ENCODE data around the gene KDM4C.

KDM4C gene

DNA sequence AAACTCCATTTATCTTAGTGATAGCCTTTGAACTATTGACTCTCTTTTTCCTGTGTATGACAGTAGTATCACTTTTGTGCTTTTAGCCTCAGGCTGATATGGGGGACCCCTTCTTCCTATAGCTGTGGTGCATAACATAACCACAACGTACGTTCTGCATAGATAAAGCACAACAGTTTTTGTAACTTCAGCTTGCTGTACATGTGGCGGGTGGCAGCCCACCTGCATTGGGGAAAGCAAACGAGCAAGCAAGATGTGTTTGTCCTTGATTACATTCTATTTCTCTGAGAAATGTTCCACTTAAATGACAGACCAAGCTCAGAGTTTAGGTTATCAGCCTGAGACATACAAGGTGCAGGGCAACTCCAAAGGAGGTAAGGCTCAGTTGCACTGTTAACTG is 309.4 kb downstream of the KDM4C start:
- DNase-seq, result no peak

DNA sequence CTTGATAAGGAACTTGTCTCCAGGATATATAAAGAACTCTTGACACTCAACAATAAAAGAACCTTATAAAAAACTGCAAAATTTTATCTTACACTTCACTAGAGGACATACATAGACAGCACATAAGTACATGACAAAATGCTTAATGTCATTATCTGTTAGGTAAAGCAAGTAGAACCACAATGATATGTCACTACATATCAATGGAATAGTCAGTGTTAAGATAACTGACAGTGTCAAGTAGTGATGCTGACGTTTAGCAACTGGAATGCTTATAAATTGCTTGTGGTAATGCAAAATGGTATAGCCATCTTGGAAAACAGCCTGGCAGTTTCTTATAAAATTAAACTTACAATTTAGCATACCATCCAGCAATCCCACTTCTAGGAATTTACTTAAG is 314.1 kb downstream of the KDM4C start:
- DNase-seq, result no peak

DNA sequence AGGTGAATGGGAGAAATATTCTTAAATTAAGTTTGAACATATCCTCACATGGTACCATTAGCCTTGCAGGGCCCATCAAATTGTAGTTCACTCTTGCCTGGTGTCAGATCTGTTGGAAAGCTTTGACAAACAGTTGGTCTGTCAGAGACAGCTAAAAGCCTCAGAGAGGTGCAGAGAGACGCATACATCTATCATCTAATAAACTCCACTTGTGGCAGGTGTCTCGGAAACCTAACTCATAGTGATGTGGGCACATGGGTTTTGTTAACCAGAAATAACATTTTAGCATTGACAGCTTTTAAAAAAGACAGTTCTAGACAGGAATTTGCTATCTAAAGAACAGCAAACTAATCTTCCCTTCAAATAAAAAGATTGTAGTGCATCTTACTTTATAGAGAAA is 315.9 kb downstream of the KDM4C start:
- DNase-seq, result no peak

DNA sequence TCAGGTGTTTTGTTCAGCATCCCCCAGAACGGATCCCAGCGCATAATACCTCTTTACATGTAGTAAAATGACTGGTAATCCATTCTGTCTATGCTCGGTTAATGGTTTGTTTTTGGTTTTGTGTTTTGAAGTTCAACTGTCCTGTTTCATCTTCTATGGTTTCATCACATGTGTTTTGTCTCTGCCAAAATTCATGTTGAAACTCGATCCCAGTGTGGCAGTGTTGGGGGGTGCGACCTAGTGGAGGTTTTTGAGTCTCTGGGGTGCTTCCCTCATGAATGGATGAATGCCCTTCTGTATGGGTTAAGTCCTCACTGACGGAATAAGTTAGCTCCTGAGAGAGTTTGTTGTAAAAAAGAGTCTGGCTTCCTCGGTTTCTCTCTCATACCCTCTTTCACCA is 317.4 kb downstream of the KDM4C start:
- DNase-seq, result no peak

DNA sequence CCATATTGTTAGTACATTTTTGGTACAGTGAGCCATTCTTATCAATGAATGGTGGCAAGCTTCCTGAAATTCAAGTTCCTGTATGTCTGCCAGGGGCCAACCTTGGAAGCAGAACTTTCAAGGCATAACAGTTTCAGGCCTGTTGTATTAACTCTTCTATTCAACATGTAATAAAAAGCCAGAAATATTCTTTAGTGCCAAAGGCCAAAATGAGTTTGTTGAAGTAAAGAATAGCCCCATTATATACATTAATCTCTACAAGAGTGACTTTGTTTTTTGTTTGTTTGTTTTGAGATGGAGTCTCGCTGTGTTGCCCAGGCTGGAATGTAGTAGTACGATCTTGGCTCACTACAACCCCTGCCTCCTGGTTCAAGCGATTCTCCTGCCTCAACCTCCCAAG is 321.3 kb downstream of the KDM4C start:
- no peak for DNase-seq

DNA sequence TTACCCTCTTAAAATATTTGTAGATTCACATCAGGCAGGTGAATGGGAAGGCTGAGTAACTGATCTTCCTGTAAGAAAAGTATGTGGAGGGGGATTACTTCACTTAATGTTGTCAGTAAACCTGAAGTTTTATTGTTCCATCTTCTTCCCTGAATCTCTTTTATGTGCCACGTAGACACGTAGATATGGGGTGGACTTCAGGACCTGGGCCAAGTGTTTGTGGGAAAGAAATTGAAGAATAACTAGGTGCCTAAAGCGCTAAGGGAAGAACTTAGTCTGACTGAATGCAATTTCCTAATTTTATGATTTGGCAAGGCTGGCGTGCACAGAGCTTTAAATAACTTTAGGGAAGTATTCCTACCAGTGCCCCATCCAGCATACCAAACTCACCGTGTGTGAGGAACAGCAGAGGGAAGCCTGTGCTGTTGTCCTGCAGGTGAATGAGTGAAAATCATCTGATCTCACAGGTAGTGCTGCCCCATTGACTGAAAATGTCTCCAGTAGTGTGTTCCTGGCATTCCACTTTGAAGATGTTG is 323.4 kb downstream of the KDM4C start:
- no peak for DNase-seq

DNA sequence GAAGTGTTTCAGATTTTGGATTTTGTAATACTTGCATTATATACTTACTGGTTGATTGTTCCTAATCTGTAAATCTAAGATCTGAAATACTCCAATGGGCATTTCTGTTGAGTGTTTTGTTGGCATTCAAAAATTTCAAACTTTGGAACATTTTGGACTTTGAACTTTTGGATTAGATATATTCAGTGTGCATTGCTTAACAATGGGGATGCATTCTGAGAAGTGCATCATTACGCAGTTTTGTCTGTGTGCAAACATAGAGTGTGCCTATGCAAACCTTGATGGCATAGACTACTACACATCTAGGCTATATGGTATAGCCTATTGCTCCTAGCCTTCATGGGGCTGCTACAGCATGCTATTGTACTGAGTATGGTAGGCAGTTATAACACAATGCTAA is 325.4 kb downstream of the KDM4C start:
- DNase-seq, result no peak

DNA sequence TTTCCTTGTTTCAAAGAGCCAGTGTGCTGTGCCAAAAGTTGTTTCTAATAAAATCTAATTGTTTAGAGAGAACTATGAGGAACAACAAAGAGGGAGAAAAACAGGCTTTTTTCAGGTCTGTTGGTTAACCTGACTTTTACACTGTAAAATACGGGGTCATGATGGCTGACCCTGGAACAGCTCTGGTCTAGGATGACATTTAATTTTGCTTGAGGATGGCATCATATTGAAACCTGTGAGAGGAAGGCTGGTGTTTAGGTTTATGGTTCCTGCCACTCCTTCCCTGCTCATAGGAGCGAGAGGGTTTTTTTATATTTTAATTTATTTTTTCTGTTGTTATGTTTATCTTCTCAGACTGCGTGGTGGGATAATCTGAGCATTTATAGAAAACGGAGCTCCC is 327.6 kb downstream of the KDM4C start:
- DNase-seq, result no peak

DNA sequence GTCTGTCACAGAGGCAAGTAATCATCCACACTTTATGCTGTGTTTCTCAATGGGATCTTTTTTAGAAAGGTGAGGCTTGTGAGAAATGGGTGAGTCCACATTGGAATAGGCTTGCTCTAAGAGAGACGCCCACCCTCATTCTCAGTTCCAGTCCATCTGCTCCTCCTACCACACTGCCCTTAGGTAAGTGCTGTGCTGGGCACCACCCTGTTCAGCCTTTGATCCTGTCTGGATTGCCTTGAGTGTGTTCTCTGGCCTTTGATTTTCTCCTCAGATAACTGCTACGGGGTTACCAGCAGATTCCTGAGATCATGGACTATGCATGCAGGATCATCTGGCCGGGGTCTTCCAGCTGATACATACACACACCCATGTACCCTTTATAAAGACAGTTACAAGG is 328.6 kb downstream of the KDM4C start:
- no peak for DNase-seq

DNA sequence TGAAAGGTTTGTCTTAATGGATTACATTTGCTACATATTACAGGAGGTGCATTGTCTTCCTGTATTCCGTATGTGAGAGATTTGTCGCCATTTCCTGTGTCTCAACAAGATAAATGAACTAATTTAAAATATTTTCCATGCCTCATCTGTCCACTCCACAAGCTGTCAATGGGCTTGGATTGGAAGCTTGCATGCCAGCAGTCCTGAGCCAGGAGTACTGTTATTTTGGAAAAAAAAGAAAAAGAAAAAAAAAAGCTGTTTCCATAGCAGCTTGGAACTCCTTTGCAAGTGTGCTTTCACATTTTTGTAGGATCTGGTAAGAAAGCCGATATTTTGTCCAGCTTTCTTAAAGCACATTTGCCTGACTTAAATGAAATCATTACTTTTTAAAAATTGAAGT is 330.8 kb downstream of the KDM4C start:
- no peak for DNase-seq

DNA sequence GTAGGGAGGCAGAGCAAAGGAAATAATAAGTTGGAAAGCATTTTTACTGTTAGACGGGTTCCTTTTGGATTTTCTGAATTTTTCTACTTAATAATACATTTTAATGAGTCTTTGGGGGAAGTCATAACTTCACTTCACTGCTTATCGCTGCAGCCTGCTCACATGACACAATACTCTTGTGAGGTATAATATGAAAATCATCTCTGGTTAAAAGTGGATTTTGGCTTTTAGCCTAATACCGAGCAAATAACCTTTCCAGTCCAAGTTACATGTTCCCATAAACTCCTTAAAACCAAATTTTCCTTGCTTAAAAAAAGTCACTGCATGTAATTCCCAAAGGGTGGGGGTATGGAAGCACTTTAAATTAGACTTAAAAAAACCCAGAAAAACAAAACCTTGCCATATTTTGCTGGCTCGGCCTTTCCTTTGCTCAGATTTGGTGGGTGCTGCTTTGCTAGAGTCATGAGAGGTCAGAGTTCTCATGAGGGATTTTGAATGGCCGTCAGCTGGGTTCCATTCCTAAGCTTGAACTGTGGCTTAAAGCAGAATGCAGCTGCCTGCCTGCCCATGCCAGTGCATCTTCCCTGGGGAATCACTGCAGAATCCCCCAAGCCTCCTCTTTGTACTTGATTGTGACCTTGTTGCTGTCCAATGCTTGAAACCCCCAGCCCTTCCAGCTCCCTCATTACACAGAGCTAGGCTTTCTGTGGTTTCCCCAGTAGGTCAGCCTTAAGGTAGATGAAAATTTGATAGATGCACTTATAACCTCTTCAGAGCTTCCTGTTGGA is 331.8 kb downstream of the KDM4C start:
- DNase-seq, result no peak

DNA sequence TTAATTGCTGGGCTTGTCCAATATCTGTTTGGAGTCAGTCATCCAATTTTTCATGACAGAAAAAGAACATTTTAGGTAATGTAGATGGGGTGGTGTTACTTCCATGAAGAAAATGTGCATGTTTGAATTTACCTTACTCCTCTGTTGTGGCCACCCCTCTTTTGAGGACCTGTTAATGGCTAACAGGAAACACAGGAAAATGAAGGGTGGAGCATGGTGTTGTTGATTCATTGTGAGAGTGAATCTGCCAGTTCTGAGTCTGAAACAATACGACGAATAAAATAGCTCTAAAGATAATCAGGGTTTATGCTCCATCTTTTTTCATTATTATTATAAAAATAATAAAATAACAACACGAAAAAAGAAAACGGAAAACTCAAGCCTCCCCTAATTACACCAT is 335.3 kb downstream of the KDM4C start:
- DNase-seq, result no peak

DNA sequence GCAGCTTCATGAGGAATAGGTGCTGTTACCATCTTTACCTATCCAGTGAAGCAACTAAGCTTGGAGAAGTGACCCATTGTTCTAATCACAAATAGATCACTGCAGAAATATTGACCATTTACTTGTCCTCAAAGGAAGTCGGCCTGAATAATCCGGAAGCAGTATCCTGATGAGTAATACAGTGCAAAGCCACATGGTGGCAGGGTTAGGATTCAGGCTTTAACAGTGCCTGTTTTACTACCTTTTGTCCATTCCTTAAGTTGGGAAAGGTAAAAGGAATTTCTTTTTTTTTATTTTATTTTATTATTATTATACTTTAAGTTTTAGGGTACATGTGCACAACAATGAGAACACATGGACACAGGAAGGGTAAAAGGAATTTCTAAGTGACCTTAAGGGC is 336.3 kb downstream of the KDM4C start:
- DNase-seq, result no peak

DNA sequence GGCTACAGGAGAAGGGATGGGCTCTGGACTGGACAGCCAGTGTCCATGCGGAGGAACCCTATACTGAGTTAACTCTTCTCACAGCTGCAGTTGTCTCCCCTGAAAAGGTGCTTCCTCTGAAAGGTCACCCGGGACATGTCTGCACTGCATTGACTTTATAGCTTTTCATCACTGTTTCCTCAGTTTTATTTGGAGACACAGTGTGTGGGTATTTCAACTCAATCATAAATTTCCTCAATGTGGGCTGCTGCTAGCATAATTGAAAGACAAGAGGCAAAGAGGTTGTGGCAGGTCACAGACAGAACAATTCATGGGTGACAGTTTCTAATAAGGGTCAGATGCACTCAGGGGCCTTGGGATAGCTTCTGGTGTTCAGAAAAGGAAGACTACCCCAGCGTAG is 336.8 kb downstream of the KDM4C start:
- no peak for DNase-seq

DNA sequence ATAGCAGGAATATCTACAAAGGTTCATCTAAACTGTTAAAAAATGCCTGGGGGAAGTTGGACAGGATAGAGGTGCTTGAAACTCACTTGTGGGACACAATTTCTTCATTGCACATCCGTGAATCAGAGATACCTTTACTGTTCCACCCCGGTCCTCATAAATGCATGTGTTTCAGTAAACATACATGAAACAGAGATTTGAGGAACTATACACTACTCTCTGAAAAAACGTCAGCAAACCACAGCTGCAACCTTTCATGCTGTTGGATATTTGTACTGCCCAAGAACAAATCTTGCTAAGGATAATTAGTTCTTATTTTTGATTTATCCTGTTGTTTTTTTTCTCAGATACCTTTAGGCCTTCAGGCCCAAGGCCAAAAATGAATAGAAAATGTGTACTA is 337.3 kb downstream of the KDM4C start:
- no peak for DNase-seq

DNA sequence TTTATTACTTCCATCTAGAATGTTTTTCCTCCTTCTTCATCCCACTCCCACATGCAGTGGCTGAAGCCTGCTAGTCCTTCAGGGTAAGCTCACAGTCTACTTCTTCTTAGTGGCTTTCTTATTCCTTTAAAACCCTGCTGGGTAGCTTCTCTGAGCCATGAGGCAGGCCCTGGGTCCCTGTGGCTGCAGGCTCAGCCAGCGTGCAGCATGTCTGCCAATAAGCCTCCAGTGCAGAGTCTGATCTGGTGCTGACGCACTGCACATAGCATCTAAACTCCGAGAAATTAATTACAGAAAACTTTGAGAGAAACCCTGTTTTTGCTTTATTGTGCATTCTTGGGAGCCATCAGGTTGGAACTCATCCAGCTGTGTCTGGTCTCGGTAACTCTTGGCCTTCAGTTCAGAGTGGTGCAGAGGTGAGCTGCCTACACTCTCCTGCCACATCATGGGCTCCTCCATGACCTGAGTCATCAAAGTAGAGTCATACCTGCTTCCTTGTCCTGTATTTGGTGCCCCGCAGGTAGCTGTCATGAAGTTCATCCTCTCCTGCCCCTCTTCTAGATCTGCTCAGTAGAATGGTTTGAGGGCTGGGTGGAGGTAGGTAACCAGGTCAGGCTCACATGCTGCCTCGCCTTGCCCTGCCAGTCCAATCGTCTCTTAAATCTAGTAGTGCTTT is 339.4 kb downstream of the KDM4C start:
- no peak for DNase-seq

DNA sequence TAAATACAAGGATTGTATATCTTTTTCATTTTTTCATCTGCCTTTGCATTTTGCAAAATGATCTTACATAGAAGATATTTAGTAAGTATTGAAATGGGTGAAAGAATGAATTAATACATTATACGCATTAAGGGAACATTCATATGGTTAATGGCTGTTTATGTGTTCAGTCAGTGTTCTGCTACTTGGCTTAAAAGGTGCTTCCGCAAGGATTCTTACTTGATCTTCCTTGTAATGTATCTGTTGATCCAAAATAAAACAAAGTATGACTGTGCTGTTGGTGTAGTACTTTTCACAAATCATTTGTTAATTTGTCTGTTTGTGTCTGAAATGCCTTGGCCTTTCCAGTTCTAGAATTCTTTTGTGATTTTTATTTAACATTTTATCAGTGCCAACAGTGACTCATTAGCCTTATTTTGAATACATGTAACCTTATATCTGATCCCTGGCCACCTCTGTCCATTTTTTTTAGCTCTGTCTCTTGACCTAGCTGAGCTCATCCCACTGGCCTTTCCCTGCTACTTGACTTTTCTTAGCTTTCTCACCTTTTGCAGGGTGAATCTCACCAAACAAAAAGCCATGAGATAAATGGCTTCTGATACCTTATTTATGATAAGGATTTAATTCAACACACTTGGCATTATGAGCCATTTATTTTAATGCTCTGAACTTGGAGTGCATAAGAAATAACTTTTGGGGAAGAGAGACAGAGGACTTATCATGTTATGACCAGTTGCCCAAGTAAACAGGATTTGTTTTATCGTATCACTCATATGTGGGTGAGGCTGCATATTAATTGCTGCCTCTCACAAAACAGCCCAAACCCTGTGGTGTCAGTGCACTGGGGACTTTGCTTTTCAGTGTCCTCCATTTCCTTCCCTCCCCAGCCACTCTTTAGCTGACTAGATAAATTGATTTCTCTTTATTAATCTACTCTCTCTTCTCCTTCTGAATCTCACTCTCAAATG is 340.3 kb downstream of the KDM4C start:
- DNase-seq, result no peak

DNA sequence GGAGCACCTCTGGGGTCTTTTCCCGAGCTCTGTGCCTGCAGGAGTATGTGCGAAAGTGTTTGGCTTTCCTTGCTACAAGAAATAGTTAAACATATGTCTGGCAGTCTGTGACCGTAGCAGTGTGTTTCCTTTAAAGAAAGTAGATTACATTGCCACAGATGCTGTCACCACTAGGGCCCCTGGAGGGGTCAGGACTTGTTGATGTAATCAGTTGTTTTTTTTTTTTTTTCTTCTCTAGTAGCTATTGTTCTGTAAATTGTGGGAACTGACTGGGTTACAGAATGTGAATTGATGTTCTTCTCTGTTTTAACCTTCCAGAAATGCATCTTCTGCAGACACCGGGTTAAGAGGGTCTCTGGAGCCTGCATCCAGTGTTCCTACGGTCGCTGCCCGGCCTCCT is 345.6 kb downstream of the KDM4C start:
- no peak for DNase-seq

DNA sequence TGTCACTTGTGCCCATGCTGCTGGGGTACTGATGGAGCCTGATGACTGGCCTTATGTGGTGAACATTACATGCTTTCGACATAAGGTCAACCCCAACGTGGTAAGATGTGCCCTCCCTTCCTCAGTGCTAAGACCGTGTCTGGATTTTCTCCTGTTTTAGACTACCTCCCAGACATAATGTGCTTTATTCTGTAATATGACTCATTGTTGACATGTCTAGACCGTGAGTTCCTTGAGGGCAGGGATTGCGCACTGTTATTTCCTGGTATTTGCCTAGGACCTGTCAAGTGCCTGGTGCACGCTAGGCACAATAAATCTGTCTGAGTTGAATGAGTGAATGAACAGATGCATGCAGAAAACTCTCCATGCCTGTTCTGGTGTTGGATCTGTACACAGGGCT is 346.0 kb downstream of the KDM4C start:
- no peak for DNase-seq

DNA sequence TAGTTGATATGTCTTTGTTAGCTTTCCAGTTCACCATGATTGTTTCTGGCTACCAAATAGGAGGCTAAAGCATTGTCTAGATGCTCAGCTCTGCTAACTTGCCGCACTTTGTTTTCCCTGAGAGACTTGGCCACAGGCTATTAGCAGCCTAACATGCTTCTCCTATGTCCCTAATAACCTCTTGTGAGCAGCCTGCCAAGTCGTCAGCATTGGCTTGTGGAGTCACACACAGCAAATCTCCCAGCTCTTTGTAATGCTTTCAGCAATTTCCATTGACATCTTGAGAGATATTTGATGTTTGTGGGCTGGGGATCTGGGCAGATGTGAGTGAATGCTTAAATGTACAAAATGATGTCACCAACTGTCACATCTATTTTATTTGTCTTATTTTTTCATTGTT is 346.9 kb downstream of the KDM4C start:
- DNase-seq, result no peak

DNA sequence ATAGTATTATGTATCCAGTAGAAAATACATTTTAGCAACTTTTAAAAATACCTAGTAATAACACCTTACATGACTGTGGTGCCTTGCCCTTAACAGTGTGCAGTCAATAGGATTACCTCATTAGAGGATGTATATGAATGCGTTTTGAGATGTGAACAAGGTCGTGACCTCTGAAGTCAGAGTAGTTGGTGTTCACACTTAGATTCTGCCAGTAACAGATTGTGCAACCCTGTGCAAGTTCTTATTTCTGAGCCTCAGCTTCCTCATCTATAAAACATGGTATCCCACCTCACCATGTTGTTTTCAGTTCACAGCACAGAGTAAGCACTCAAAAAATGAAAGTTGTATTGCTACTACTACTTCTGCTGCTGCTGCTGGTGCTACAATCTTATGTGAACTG is 347.3 kb downstream of the KDM4C start:
- no peak for DNase-seq

DNA sequence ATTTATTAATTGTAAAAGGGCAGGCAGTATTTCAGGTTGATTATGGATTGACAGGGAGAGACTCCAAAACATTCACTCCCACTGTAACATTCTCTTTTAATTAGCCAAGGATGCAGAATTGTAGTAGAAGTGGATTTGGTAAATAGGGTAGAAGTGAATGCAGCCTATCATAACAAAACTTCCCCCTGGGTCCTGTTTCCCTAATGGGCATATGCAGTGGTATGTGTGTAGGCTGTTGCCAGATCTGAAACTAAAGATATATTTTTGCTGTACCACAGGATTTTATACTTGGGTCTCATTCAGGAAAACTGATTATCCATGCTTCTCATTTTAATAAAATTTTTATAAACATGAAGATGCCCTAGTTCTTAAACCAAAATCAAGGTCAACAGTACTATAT is 351.2 kb downstream of the KDM4C start:
- no peak for DNase-seq

DNA sequence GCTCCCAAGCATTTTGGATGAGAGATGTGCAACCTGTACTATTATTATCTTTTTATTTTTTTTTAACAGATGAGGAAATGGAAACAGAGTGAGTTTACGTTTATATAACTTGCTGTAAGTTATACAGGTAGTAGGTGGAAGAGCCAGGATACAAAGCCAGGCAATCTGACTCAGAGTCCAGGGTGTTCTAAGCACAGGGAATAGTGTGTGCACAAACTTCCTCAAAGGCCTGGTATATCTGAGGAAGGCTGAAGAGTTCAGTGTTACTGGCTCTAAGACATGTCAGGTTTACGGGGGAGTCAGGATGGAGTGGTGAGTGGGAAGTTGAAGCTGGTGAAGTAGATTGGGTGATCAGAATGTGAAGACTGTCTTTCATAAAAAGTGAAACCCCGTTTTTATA is 353.6 kb downstream of the KDM4C start:
- no peak for DNase-seq

Measured in NCI-H1694 treated with DMSO at 0.1 percent for 48 hours (cell line).